Esophagus muscularis mucosa (tissue), 3 donors: Measurements from ENCODE around the gene HCN3.

Experiments used
- POLR2AphosphoS5 ChIP-seq, 2 donors: sonication (generic); formaldehyde crosslinking; IDR thresholded peaks; one replicate each; pipeline ENCODE4 v1.6.1; 2017; ENCODE audit warnings: antibody characterized with exemption in 2 of 2
- TF ChIP-seq, protein P1 (sequence below), 3 experiments: fragments of 200-600 bp in 2 of 3; fragments of 450-650 bp in 1 of 3; sonication (generic) in 2 of 3; IDR thresholded peaks; one replicate each; pipeline ENCODE4 v1.5.1; 2017 to 2019; ENCODE audit warnings: antibody characterized with exemption in 3 of 3, mild to moderate bottlenecking in 2 of 3, moderate library complexity in 1 of 3

GRCh38 chr1:155320252-155320651 is 43.0 kb downstream of the HCN3 start:
- TF ChIP-seq POLR2AphosphoS5 (IDR thresholded peaks at IDR 0.05): no peak
- TF ChIP-seq, protein P1, sequence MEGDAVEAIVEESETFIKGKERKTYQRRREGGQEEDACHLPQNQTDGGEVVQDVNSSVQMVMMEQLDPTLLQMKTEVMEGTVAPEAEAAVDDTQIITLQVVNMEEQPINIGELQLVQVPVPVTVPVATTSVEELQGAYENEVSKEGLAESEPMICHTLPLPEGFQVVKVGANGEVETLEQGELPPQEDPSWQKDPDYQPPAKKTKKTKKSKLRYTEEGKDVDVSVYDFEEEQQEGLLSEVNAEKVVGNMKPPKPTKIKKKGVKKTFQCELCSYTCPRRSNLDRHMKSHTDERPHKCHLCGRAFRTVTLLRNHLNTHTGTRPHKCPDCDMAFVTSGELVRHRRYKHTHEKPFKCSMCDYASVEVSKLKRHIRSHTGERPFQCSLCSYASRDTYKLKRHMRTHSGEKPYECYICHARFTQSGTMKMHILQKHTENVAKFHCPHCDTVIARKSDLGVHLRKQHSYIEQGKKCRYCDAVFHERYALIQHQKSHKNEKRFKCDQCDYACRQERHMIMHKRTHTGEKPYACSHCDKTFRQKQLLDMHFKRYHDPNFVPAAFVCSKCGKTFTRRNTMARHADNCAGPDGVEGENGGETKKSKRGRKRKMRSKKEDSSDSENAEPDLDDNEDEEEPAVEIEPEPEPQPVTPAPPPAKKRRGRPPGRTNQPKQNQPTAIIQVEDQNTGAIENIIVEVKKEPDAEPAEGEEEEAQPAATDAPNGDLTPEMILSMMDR (IDR thresholded peaks at IDR 0.05): no peak
